ENCODE data around the gene RERG.

- TF ChIP-seq CTCF (conservative IDR thresholded peaks at IDR 0.05; ENCODE audit: low read length) = no peak
- TF ChIP-seq EZH2phosphoT487 (IDR thresholded peaks at IDR 0.05; ENCODE audit: borderline replicate concordance, low read depth, low read length) = no peak
Observed at GRCh38 chr12:15183821-15184220, 37.4 kb downstream of the RERG start.

Measured in OCI-LY7 (cell line).